ACC112 (cell line): Measurements from ENCODE around the gene SASH1.

Source experiments
- H2AFZ ChIP-seq: fragments of 200-600 bp; sonication (generic); one replicate; pipeline ENCODE4 v1.6.0; 2017; ENCODE audit warnings: antibody characterized with exemption, low read length; ENCODE audit not compliant: unreplicated experiment
- H3K27ac ChIP-seq: fragments of 200-600 bp; sonication (generic); 2 replicates; pipeline ENCODE4 v1.5.1; 2014; ENCODE audit warnings: low read depth, mild to moderate bottlenecking, antibody characterized with exemption, low read length, moderate library complexity
- H3K27me3 ChIP-seq: fragments of 200-600 bp; sonication (generic); 2 replicates; pipeline ENCODE4 v1.6.1; 2014; ENCODE audit warnings: mild to moderate bottlenecking, antibody characterized with exemption, low read length, moderate library complexity, mixed read lengths; ENCODE audit not compliant: insufficient read depth
- H3K36me3 ChIP-seq: fragments of 200-600 bp; sonication (generic); 2 replicates; pipeline ENCODE4 v1.6.1; 2016; ENCODE audit warnings: mild to moderate bottlenecking, antibody characterized with exemption, low read length, moderate library complexity, mixed read lengths; ENCODE audit not compliant: insufficient read depth
- H3K4me1 ChIP-seq: fragments of 200-600 bp; sonication (generic); one replicate; pipeline ENCODE4 v1.6.1; 2016; ENCODE audit warnings: low read length, mixed read lengths; ENCODE audit not compliant: insufficient read depth, unreplicated experiment, control insufficient read depth
- H3K4me3 ChIP-seq: fragments of 200-600 bp; sonication (generic); 2 replicates; pipeline ENCODE4 v1.5.1; 2014; ENCODE audit warnings: mild to moderate bottlenecking, low read depth, low read length
- H3K79me2 ChIP-seq: fragments of 200-600 bp; sonication (generic); one replicate; pipeline ENCODE4 v1.6.0; 2016; ENCODE audit warnings: low read length; ENCODE audit not compliant: control insufficient read depth, unreplicated experiment, insufficient read depth

The SASH1 gene

DNA sequence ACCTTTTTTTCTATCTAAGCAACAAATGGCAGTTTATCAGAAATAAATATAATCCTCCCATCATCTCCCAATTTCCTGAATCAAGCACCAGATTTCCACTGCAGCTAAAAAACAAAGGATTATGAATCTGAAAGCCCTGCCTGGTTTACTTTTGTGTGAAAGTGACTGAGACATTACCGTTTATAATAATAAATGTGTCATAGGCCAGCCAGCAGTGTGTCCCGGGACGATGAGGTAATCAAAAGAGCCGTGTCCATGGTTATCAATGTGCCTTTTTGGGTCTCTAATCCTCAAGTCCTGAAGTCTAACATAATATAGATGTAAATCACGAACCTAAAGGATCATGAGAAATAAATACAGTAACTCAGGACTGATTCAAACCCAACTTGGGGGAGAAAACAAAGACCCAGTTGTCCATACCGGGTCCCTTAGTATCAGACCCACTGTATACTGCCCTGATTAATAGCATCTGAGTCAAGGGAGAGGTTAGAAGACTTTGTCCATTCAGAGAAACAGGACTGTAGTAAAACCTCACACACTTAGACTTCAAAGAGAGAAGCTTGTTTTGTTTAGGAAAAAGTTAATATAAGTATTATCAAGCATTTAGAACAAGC lies 149.1 kb downstream of the SASH1 start:
- no peak overlapping the region for H2AFZ ChIP-seq

DNA sequence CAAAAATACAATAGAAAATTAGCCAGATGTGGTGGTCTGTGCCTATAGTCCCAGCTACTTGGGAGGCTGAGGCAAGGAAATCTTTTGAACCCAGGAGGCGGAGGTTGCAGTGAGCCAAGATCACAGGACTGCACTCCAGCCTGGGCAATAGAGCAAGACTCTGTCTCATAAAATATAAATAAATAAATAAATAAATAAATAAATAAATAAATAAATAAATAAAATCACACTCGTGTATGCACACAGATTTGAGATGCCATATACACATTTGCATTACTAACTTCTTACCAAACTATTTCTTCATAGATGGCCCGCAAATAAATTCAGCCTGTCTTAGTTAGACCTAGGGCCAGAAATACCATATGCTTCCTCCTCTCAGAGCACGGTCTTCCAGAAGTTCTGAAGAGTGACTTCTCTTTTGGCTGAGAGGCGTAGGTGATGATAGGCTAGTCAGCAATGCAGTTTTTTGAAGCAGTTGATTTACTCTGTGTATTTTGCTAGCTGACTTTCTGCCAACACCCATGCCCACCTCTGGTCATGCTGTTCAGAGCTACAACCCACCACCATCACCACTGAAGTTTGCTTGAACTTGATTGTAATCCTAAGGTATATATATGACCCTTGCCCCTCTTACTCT lies 150.1 kb downstream of the SASH1 start:
- Histone ChIP-seq H3K79me2 (peaks cover 3% of the 10 kb centered on the region), H3K4me1 (peaks cover 45% of the 10 kb centered on the region), H3K36me3 (peaks cover 16% of the 10 kb centered on the region; the same call in 1 of the 2 replicates), H3K27ac (peak overlapping the region; percentile 76; the same call in 1 of the 2 replicates), H3K27me3 (no peaks in the 10 kb centered on the region), H3K4me3 (no peak overlapping the region), H2AFZ (no peak overlapping the region)

More for the DNA sequence above, 149.1 kb downstream of the SASH1 start:
- H3K27me3 ChIP-seq: no peaks in the 10 kb centered on the region
- H3K36me3 ChIP-seq: peaks cover 13% of the 10 kb centered on the region; the same call in 1 of the 2 replicates
- H3K4me1 ChIP-seq: peaks cover 36% of the 10 kb centered on the region
- no peak overlapping the region for H3K4me3 ChIP-seq
- H3K27ac ChIP-seq: peak overlapping the region; percentile 73
- H3K79me2 ChIP-seq: peaks cover 3% of the 10 kb centered on the region

DNA sequence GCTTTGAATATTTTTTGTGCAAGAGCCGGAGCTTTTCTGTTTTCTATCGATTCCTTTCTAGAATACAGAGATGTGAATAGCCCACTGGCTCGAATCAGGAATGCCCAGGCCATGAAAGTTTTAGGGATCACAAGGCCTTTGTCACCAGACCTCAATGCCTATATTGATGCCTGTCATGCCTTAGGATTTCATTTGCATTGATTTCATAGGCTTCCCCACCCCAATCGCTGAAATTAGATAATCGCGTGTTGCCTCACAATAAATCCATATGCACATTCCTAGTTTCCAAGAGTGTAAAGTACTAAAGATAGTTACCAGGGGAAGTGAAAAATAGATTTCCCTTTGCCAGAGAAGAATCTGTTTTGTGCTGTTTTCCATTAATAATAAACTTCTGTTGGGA lies 150.8 kb downstream of the SASH1 start:
- peak overlapping the region; percentile 76 for H3K27ac ChIP-seq
- H3K36me3 ChIP-seq: peaks cover 10% of the 10 kb centered on the region; the same call in 1 of the 2 replicates
- peaks cover 3% of the 10 kb centered on the region for H3K79me2 ChIP-seq
- H3K4me3 ChIP-seq: no peak overlapping the region
- H3K4me1 ChIP-seq: peaks cover 46% of the 10 kb centered on the region
- no peaks in the 10 kb centered on the region for H3K27me3 ChIP-seq
- H2AFZ ChIP-seq: peak overlapping the region; percentile 41

DNA sequence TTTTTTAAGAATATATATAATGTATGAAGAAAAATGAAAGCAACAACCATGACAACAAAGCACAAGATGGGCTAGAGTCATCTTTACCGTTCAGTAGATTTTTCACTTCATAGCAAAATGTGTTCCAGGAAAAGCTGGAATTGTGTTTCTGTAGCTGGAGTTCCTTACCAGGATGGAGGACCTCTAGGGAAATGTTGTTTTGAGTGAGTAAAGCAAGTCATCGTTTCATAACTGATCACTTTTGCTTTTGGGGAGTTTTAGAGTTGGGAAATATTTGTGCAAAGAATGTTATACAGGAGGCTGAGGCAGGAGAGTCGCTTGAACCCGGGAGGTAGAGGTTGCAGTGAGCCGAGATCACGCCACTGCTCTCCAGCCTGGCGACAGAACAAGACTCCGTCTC lies 151.6 kb downstream of the SASH1 start:
- Histone ChIP-seq H3K36me3 (0 out of 2 replicates have a peak, but pooled peaks cover 3% of the 10 kb centered on the region), H3K79me2 (peaks cover 3% of the 10 kb centered on the region), H2AFZ (no peak overlapping the region), H3K4me3 (peak overlapping the region; percentile 35), H3K27ac (peak overlapping the region; percentile 76), H3K4me1 (peaks cover 46% of the 10 kb centered on the region), H3K27me3 (no peaks in the 10 kb centered on the region)

DNA sequence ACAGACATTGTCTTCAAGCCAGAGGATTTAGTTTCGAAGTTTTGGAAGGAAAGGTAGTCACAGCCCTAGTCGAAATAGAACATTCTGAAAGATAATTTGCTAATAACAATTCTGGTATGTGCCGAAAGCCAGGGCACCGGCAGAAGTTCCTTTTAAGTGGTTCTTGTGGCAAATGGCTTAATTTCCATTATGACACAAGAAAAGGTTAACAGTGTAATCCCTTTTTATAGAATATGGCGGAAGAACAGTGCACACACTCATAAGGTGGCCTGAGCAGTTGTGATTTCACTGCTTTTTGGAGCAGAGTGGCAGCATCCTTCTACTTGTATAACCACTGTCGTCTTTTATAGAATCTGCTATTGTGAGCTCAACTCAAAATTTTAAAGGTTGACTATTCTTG lies 152.4 kb downstream of the SASH1 start:
- H3K4me1 ChIP-seq: peaks cover 48% of the 10 kb centered on the region
- peaks cover 3% of the 10 kb centered on the region for H3K79me2 ChIP-seq
- no peak overlapping the region for H2AFZ ChIP-seq
- no peak overlapping the region for H3K4me3 ChIP-seq
- H3K36me3 ChIP-seq: 0 out of 2 replicates have a peak, but pooled peaks cover 3% of the 10 kb centered on the region
- peak overlapping the region; percentile 76 for H3K27ac ChIP-seq
- no peaks in the 10 kb centered on the region for H3K27me3 ChIP-seq

DNA sequence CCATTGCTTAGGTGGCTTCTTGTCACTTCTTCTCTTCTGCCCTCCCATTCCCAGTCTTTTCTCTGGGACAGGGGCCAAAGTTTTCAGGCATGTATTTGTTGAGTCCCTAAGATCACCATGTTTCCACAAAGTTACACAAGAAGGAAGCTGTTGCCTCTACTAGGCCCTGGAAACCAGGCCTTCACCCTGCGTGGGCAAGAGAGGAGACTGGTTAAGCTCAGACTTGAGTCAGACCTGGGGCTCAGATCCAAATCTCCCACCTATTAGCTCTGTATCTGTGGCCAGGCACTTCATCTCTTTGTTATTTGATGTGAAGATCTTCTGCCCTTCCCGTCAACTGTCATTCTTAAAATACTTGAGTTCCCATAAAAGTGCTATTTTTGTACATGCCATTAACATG lies 154.6 kb downstream of the SASH1 start:
- Histone ChIP-seq H3K36me3 (0 out of 2 replicates have a peak, but pooled peaks cover 3% of the 10 kb centered on the region), H3K4me3 (no peak overlapping the region), H3K4me1 (peaks cover 55% of the 10 kb centered on the region), H3K27me3 (no peaks in the 10 kb centered on the region), H2AFZ (no peak overlapping the region), H3K27ac (peak overlapping the region; percentile 79), H3K79me2 (peaks cover 3% of the 10 kb centered on the region)

DNA sequence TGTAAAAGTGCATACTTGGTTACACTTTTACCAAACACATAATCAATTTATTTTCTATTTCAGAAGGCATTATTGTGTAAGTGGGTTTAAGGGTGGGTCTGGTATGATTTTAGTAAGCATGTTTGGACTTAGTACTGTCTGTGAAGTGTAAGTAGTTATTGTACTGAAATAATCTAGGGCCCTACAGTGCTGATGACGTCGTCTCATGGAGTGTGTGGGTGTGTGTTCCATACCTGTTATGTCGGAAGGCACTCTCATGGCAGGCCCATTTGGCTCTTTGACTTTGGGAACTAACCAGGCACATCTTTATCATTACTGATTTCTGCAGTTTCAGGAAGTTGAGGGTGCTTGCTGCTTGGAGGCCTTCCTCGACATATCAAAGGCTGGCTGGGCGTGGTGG lies 155.1 kb downstream of the SASH1 start:
- peaks cover 59% of the 10 kb centered on the region for H3K4me1 ChIP-seq
- 0 out of 2 replicates have a peak, but pooled peaks cover 3% of the 10 kb centered on the region for H3K36me3 ChIP-seq
- no peaks in the 10 kb centered on the region for H3K27me3 ChIP-seq
- peaks cover 3% of the 10 kb centered on the region for H3K79me2 ChIP-seq
- peak overlapping the region; percentile 79 for H3K27ac ChIP-seq
- H3K4me3 ChIP-seq: no peak overlapping the region
- no peak overlapping the region for H2AFZ ChIP-seq

DNA sequence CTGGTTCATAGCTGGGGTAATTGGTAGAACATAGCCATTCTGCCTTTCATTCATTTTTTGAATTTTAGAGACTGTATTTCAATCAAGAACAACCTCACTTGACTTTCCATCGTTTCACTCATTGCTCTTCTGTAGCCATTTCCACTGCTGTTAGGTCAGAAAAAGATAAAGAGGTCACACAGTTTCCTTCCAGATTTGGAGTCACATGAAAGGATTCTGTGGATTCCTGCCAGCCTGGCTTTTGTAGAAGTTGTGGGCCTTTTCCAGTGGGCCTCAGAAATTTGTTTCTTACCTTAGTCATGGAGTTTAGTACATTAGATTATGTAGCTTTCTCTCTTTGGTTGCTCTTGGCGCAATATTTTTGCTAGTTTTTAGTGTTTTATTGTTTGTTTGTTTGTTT lies 157.8 kb downstream of the SASH1 start:
- H3K4me1 ChIP-seq: peaks cover 50% of the 10 kb centered on the region
- no peaks in the 10 kb centered on the region for H3K27me3 ChIP-seq
- H3K36me3 ChIP-seq: 0 out of 2 replicates have a peak, but pooled peaks cover 3% of the 10 kb centered on the region
- H3K79me2 ChIP-seq: peaks cover 4% of the 10 kb centered on the region
- no peak overlapping the region for H2AFZ ChIP-seq
- H3K4me3 ChIP-seq: peak overlapping the region; percentile 64; the same call in 1 of the 2 replicates
- peak overlapping the region; percentile 100 for H3K27ac ChIP-seq

DNA sequence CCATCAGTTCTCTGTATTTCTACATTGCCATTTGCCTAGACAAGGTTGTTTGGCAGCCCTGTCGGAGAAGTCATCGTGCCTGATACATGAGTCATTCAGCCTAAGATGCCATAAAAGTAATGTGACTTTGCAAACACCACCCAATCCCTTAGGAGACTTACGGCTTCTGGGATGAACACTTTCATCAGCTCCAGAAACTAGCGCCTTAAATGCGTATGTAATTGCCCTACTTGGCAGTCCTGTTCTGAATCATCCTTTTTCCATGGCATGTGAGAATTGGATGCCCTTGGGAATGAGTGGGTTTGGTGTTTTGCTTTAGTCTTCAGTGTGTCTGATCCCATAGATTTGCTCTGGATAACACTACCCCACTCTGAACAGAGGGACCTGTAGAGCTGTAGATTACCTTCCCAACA lies 158.5 kb downstream of the SASH1 start:
- Histone ChIP-seq H3K36me3 (0 out of 2 replicates have a peak, but pooled peaks cover 3% of the 10 kb centered on the region), H2AFZ (no peak overlapping the region), H3K27ac (peak overlapping the region; percentile 100), H3K4me3 (peak overlapping the region; percentile 64), H3K27me3 (no peaks in the 10 kb centered on the region), H3K4me1 (peaks cover 50% of the 10 kb centered on the region), H3K79me2 (peaks cover 4% of the 10 kb centered on the region)

DNA sequence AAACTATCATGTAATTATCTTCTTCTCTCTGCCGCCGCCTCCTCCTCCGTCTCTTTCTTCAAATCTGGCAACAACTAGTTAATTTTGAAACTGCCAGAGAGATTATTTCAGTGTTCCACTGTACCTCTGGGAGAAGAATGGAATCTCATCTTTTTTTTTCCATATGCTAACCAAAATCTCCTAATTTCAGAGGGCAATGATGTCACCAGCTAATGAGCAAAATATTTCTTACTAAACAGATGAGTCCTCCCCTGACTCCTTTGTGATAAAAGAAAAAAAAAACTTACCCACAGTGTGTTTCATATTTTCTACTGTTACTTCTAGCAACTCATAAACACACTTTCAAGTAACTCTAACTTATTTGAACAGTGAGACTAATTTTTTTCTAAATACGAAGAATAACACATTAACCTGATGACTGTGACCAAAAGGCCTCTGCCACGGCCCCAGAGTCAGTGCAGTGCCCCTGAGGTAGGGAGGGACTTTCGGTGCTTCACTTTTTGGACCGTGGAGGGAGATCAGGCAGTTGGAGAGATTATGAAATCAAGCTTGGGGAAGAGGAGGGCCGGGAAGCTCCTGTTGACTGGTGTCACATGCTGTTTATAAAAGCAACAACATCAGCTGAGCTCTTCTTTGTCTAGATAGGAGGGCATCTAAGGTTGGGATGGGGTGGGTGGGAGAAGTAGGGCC lies 159.6 kb downstream of the SASH1 start:
- H3K4me1 ChIP-seq: peaks cover 47% of the 10 kb centered on the region
- no peaks in the 10 kb centered on the region for H3K27me3 ChIP-seq

More for the DNA sequence above, 159.6 kb downstream of the SASH1 start:
- Histone ChIP-seq H3K4me3 (peak overlapping the region; percentile 64), H3K79me2 (peaks cover 4% of the 10 kb centered on the region), H2AFZ (peak overlapping the region; percentile 28), H3K27ac (peak overlapping the region; percentile 100), H3K36me3 (0 out of 2 replicates have a peak, but pooled peaks cover 3% of the 10 kb centered on the region)
